ENCODE measurements around the gene SECISBP2L.

SECISBP2L gene

GRCh38 chr15:48999314-48999713 lies 46.9 kb downstream of the SECISBP2L start (continued):
- TF ChIP-seq PATZ1 (CRISPR knock-in tag; IDR thresholded peaks at IDR 0.05; ENCODE audit: borderline replicate concordance) = no peak
- TF ChIP-seq GLIS3 (CRISPR knock-in tag; IDR thresholded peaks at IDR 0.05) = no peak
- TF ChIP-seq SNAI2 (CRISPR knock-in tag; IDR thresholded peaks at IDR 0.05) = no peak
- no peak for TF ChIP-seq CSDC2 (CRISPR knock-in tag; IDR thresholded peaks at IDR 0.05)
- no peak for TF ChIP-seq CSRNP3 (CRISPR knock-in tag; IDR thresholded peaks at IDR 0.05)

GRCh38 chr15:48996276-48996675 lies 50.0 kb downstream of the SECISBP2L start:
- ATAC-seq = no peak
- TF ChIP-seq ZFP3 (CRISPR knock-in tag; IDR thresholded peaks at IDR 0.05) (no peak), CREB5 (CRISPR knock-in tag; IDR thresholded peaks at IDR 0.05; ENCODE audit: low read depth) (no peak), BACH2 (CRISPR knock-in tag; IDR thresholded peaks at IDR 0.05; ENCODE audit: borderline replicate concordance) (no peak), ZNF8 (CRISPR knock-in tag; IDR thresholded peaks at IDR 0.05) (no peak), ZFP30 (CRISPR knock-in tag; IDR thresholded peaks at IDR 0.05) (no peak), TCF4 (CRISPR knock-in tag; IDR thresholded peaks at IDR 0.05; ENCODE audit: borderline replicate concordance) (no peak), ZNF70 (CRISPR knock-in tag; IDR thresholded peaks at IDR 0.05) (no peak), ARNTL (CRISPR knock-in tag; IDR thresholded peaks at IDR 0.05; ENCODE audit: borderline replicate concordance, low read depth) (no peak), ZNF565 (CRISPR knock-in tag; conservative IDR thresholded peaks at IDR 0.05; ENCODE audit: low read depth) (no peak), TSHZ2 (CRISPR knock-in tag; IDR thresholded peaks at IDR 0.05) (no peak), PATZ1 (CRISPR knock-in tag; IDR thresholded peaks at IDR 0.05; ENCODE audit: borderline replicate concordance) (no peak)

- peak; percentile 36; the same call in 1 of the 3 replicates for ATAC-seq
- TF ChIP-seq PATZ1 (CRISPR knock-in tag; IDR thresholded peaks at IDR 0.05; ENCODE audit: borderline replicate concordance) (no peak), TCF4 (CRISPR knock-in tag; IDR thresholded peaks at IDR 0.05; ENCODE audit: borderline replicate concordance) (peak; percentile 71)
These were observed 52.9 kb downstream of the SECISBP2L start for GRCh38 chr15:48993380-48993779.

- ATAC-seq = no peak
- TF ChIP-seq GLIS3 (CRISPR knock-in tag; IDR thresholded peaks at IDR 0.05) = no peak
- no peak for TF ChIP-seq POU6F1 (CRISPR knock-in tag; IDR thresholded peaks at IDR 0.05; ENCODE audit: borderline replicate concordance, low read depth)
- no peak for TF ChIP-seq ZC3H10 (CRISPR knock-in tag; IDR thresholded peaks at IDR 0.05)
- no peak for TF ChIP-seq RARB (CRISPR knock-in tag; IDR thresholded peaks at IDR 0.05)
- TF ChIP-seq ZNF70 (CRISPR knock-in tag; IDR thresholded peaks at IDR 0.05) = no peak
- TF ChIP-seq CSRNP3 (CRISPR knock-in tag; IDR thresholded peaks at IDR 0.05) = no peak
- no peak for TF ChIP-seq CREB5 (CRISPR knock-in tag; IDR thresholded peaks at IDR 0.05; ENCODE audit: low read depth)
- TF ChIP-seq ISL1 (CRISPR knock-in tag; IDR thresholded peaks at IDR 0.05) = no peak
These were observed 53.7 kb downstream of the SECISBP2L start for GRCh38 chr15:48992545-48992944.
